ENCODE results near the gene EPAS1.

DNA sequence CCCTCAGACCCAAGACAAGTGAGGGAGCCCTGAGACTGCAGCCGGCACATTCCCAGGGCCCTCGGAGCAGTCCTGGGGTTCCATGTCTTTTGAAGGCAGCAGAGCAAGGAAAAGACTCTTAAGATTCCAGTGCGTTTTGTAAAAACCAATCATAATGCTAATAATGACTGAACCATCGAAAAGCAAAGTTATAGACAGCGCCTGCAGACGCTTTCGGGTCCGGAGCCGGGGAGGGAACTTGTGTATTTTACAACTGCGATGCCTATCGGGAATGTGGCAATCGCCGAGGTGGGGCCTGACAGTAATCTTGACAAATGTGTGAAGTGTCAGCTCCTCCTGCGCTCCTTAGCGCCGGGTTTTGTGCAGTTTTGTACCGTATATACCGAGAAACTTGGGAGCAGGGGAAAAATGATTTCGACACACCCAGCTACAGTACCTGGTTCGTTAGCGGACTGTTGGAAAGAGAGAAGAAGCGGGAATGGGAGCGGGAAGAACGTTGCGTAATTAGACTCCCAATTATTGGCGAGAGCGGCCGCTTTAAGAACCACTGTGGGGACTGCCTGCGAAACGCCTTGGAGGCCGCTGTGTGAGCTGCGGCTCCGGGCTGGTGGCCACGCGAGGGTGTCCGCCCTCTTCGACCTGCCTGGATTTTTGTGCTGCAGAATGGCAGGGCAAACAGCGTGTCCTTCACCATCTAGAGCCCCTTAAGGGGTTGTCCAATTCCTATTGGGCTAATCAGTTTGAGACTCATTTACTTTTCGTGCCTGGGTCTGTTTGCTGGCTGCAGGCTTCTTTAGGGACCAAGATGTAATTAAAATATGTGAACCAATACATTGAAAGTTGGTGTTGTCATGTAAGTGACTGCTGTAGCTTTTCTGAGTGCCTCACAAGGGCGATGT lies 2.4 kb downstream of the EPAS1 start:
- TF ChIP-seq, protein P1, sequence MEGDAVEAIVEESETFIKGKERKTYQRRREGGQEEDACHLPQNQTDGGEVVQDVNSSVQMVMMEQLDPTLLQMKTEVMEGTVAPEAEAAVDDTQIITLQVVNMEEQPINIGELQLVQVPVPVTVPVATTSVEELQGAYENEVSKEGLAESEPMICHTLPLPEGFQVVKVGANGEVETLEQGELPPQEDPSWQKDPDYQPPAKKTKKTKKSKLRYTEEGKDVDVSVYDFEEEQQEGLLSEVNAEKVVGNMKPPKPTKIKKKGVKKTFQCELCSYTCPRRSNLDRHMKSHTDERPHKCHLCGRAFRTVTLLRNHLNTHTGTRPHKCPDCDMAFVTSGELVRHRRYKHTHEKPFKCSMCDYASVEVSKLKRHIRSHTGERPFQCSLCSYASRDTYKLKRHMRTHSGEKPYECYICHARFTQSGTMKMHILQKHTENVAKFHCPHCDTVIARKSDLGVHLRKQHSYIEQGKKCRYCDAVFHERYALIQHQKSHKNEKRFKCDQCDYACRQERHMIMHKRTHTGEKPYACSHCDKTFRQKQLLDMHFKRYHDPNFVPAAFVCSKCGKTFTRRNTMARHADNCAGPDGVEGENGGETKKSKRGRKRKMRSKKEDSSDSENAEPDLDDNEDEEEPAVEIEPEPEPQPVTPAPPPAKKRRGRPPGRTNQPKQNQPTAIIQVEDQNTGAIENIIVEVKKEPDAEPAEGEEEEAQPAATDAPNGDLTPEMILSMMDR (IDR thresholded peaks at IDR 0.05), result peak in 1 of 4 donors; percentile 25
- peak; percentile 71 for TF ChIP-seq POLR2A (IDR thresholded peaks at IDR 0.05)
